Astrocyte (in vitro differentiated cells and primary cell): Measurements from ENCODE around the gene AP4E1.

Source experiments
- EZH2 ChIP-seq: IDR thresholded peaks from 2 replicates; pipeline ENCODE4 v1.6.1; 2012; ENCODE audit warnings: mild to moderate bottlenecking, low read length, inconsistent platforms; ENCODE audit not compliant: insufficient read depth
- TF ChIP-seq, protein P1 (sequence below): IDR thresholded peaks from 2 replicates; pipeline ENCODE4 v1.5.1; 2011; ENCODE audit warnings: low read depth, mild to moderate bottlenecking, inconsistent platforms, low read length, moderate library complexity; ENCODE audit not compliant: insufficient read depth

DNA sequence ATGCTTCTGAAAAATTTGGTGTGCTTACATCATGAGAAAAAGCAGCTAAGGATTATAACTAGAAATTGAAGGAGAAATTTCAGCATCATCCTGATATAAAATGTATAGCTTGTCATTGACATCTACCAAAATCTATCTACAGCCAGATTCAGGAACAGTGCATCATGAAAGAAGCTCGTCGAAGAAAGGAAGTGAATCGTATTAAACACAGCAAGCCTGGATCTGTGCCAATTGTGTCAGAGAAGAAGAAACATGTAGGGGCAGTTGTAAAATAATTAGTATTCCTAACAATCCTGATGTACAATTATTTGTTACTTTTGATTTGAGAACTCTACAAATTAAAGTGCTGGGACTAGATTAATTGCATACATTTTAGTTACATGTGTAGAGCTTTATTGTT is 37.2 kb downstream of the AP4E1 start:
- TF ChIP-seq EZH2, result no peak
- TF ChIP-seq, protein P1, sequence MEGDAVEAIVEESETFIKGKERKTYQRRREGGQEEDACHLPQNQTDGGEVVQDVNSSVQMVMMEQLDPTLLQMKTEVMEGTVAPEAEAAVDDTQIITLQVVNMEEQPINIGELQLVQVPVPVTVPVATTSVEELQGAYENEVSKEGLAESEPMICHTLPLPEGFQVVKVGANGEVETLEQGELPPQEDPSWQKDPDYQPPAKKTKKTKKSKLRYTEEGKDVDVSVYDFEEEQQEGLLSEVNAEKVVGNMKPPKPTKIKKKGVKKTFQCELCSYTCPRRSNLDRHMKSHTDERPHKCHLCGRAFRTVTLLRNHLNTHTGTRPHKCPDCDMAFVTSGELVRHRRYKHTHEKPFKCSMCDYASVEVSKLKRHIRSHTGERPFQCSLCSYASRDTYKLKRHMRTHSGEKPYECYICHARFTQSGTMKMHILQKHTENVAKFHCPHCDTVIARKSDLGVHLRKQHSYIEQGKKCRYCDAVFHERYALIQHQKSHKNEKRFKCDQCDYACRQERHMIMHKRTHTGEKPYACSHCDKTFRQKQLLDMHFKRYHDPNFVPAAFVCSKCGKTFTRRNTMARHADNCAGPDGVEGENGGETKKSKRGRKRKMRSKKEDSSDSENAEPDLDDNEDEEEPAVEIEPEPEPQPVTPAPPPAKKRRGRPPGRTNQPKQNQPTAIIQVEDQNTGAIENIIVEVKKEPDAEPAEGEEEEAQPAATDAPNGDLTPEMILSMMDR, result no peak
